MM.1S (cell line): Measurements from ENCODE around the gene MAP3K19.

Source experiments
- EZH2 ChIP-seq: fragments of 300-600 bp; sonication (generic); optimal IDR thresholded peaks from 2 replicates; pipeline ENCODE3; 2017; ENCODE audit warnings: low read depth, mild to moderate bottlenecking, antibody characterized with exemption, low read length, mixed read lengths
- EZH2phosphoT487 ChIP-seq: fragments of 300-600 bp; sonication (generic); IDR thresholded peaks from 2 replicates; pipeline ENCODE4 v1.6.1; 2018; ENCODE audit warnings: antibody characterized with exemption, low read length
- TF ChIP-seq, protein P1 (sequence below): fragments of 300-600 bp; sonication (generic); IDR thresholded peaks from 2 replicates; pipeline ENCODE4 v1.5.1; 2016; ENCODE audit warnings: antibody characterized with exemption, low read length, mixed read lengths

DNA sequence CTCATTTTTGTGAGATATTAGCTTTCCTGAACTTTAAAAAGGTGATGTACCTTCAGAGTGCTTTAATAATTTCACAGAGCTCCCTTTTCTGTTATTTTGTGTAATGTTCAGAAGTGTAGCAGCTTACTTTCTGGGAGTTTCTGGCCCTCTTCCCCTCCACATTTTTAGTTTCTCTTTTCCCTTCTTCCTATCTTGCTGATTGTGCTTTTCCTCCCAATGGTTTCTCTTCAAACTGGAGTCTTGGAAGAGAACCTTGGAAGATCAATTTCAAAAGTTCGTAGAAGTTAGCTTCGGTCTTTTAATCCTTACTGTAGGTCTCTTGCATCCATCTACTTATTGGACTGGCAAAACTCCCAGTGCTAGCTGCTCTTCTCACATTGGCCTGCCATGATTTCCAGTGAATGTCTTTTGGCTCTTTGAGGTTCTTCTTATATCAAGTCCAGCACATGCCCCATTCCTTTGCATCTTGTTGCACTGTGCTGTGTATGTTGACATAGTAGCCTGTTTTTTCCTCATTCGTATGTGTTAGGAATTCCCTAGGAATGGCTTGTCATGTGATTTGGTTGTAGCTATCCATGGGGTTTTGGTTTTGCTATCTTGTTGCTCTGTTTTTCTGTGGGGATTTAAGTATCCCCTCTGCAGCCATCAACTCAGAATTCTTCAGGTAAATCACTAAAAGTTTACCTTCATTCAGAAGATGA lies 120.9 kb downstream of the MAP3K19 start:
- TF ChIP-seq EZH2phosphoT487, result no peak
- no peak for TF ChIP-seq EZH2
- TF ChIP-seq, protein P1, sequence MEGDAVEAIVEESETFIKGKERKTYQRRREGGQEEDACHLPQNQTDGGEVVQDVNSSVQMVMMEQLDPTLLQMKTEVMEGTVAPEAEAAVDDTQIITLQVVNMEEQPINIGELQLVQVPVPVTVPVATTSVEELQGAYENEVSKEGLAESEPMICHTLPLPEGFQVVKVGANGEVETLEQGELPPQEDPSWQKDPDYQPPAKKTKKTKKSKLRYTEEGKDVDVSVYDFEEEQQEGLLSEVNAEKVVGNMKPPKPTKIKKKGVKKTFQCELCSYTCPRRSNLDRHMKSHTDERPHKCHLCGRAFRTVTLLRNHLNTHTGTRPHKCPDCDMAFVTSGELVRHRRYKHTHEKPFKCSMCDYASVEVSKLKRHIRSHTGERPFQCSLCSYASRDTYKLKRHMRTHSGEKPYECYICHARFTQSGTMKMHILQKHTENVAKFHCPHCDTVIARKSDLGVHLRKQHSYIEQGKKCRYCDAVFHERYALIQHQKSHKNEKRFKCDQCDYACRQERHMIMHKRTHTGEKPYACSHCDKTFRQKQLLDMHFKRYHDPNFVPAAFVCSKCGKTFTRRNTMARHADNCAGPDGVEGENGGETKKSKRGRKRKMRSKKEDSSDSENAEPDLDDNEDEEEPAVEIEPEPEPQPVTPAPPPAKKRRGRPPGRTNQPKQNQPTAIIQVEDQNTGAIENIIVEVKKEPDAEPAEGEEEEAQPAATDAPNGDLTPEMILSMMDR, result no peak
